DMS53 treated with DMSO at 0.1 percent for 48 hours (cell line): ENCODE data around the gene PPDPF.

Experiments used
- DNase-seq: peaks from one replicate; lab custom pipeline; 2025; ENCODE audit not compliant: unreplicated experiment; lab: John Stamatoyannopoulos, UW

PPDPF gene

GRCh38 chr20:63487116-63487764 is 33.3 kb upstream of the PPDPF start:
- no peak for DNase-seq

- no peak for DNase-seq
These were observed 32.8 kb upstream of the PPDPF start for GRCh38 chr20:63487781-63488241.

- no peak for DNase-seq
These were observed 32.0 kb upstream of the PPDPF start for GRCh38 chr20:63488315-63489251.

GRCh38 chr20:63490416-63490815 is 30.1 kb upstream of the PPDPF start:
- no peak for DNase-seq

GRCh38 chr20:63491078-63491477 is 29.5 kb upstream of the PPDPF start:
- no peak for DNase-seq

GRCh38 chr20:63491635-63492230 is 28.8 kb upstream of the PPDPF start:
- no peak for DNase-seq

GRCh38 chr20:63492518-63492917 is 28.0 kb upstream of the PPDPF start:
- no peak for DNase-seq

GRCh38 chr20:63492982-63493381 is 27.6 kb upstream of the PPDPF start:
- no peak for DNase-seq

GRCh38 chr20:63493563-63494020 is 27.0 kb upstream of the PPDPF start:
- DNase-seq: no peak

- no peak for DNase-seq
These were observed 26.5 kb upstream of the PPDPF start for GRCh38 chr20:63494084-63494419.

- DNase-seq: no peak
These were observed 26.0 kb upstream of the PPDPF start for GRCh38 chr20:63494420-63495166.

- no peak for DNase-seq
These were observed 25.3 kb upstream of the PPDPF start for GRCh38 chr20:63495167-63495720.

- peak; percentile 16 for DNase-seq
These were observed 24.6 kb upstream of the PPDPF start for GRCh38 chr20:63495741-63496595.

GRCh38 chr20:63496596-63497120 is 23.9 kb upstream of the PPDPF start:
- DNase-seq: no peak

GRCh38 chr20:63497138-63497945 is 23.2 kb upstream of the PPDPF start:
- DNase-seq: no peak

- DNase-seq: no peak
These were observed 22.3 kb upstream of the PPDPF start for GRCh38 chr20:63497946-63498935.

- DNase-seq: no peak
These were observed 21.6 kb upstream of the PPDPF start, which contains the start of gene EEF1A2 for GRCh38 chr20:63498960-63499337. TSS of gene EEF1A2 (minus strand) at chr20:63499083. CDS start at chr20:63497763, 1,320 bp downstream.
